Peyer's patch (tissue), 4 donors: ENCODE measurements around the gene FLT3LG.

Experiments
- CTCF ChIP-seq, 6 experiments: fragments of 450-650 bp in 4 of 6; fragments of 200-600 bp in 2 of 6; sonication (generic) in 1 of 6; IDR thresholded peaks; one replicate each; pipeline ENCODE4 v1.5.1; 2017 to 2019; ENCODE audit warnings: antibody characterized with exemption in 6 of 6, mild to moderate bottlenecking in 3 of 6, moderate library complexity in 1 of 6
- POLR2A ChIP-seq, 2 donors: fragments of 450-650 bp; IDR thresholded peaks; one replicate each; pipeline ENCODE4 v1.5.1; 2017; ENCODE audit warnings: antibody characterized with exemption in 2 of 2, mild to moderate bottlenecking in 2 of 2, moderate library complexity in 2 of 2

- peak; percentile 99 for TF ChIP-seq POLR2A (IDR thresholded peaks at IDR 0.05)
- TF ChIP-seq CTCF (IDR thresholded peaks at IDR 0.05), result peak in 1 of 6 experiments; percentile 6
Measured at GRCh38 chr19:49487277-49488045, 13.4 kb downstream of the FLT3LG start, which contains the start of gene RPL13A.
